Lower lobe of right lung (tissue), 2 donors: Measurements from ENCODE around the gene DCHS1. TPM values are rescaled to one million over a fixed set of nuclear protein-coding genes. Genes with fewer than 3 reads are reported as not detected.
A peak's percentile ranks its signal among the peaks of the same experiment; 100 is the strongest.
"Not testable (repeated sequence)": the region's sequence is repeated elsewhere in the genome, so short reads cannot be mapped to it uniquely, and the experiment has no call there.

ENCODE experiments used
- ATAC-seq, 2 donors: fragments of 200-7000 bp; cut with Tn5 transposase; one replicate each; pipeline ENCODE4 v1.9.1; 2020 to 2022; ENCODE audit warnings: mild to moderate bottlenecking in 2 of 2, moderate library complexity in 2 of 2
- DNase-seq: peaks from one replicate; pipeline ENCODE4 v3.0.0-alpha.2; 2020
- H3K27ac ChIP-seq: fragments of 200-600 bp; one replicate; pipeline ENCODE4 v1.8.0; 2022
- H3K27me3 ChIP-seq: fragments of 200-600 bp; one replicate; pipeline ENCODE4 v1.8.0; 2022; ENCODE audit warnings: low read depth
- H3K36me3 ChIP-seq: fragments of 200-600 bp; one replicate; pipeline ENCODE4 v1.8.0; 2022; ENCODE audit warnings: mild to moderate bottlenecking
- H3K4me1 ChIP-seq: fragments of 200-600 bp; one replicate; pipeline ENCODE4 v1.8.0; 2022
- H3K4me3 ChIP-seq: fragments of 200-600 bp; one replicate; pipeline ENCODE4 v1.8.0; 2022; ENCODE audit warnings: mild to moderate bottlenecking
- H3K9me3 ChIP-seq: fragments of 200-600 bp; one replicate; pipeline ENCODE4 v1.8.0; 2022
- intact Hi-C: fragments of 100-400 bp; cut with DNase I; formaldehyde crosslinking; loops from one replicate; pipeline ENCODE4 v1.11.0; 2022
- long read RNA-seq: library from polyadenylated mRNA; unstranded; transcript quantifications from one replicate; pipeline ENCODE4 v2.0.0, GENCODE V29; 2021
- total RNA-seq: library from RNA; stranded (reverse); fragmentation: NEBNext Ultra II Directional; extraction: Animal tissue kit (Norgen Biotek cat#: 25700); gene quantifications from one replicate; pipeline ENCODE4 v1.2.1, GENCODE V29; 2021
- TF ChIP-seq, protein P1 (sequence below): fragments of 200-600 bp; IDR thresholded peaks from one replicate; pipeline ENCODE4 v1.8.0; 2022; ENCODE audit warnings: antibody characterized with exemption, mild to moderate bottlenecking
- donor health status: DM: no; HTN: yes; CAD: no; lungs with severe emphysema.

The DCHS1 gene, protein sequence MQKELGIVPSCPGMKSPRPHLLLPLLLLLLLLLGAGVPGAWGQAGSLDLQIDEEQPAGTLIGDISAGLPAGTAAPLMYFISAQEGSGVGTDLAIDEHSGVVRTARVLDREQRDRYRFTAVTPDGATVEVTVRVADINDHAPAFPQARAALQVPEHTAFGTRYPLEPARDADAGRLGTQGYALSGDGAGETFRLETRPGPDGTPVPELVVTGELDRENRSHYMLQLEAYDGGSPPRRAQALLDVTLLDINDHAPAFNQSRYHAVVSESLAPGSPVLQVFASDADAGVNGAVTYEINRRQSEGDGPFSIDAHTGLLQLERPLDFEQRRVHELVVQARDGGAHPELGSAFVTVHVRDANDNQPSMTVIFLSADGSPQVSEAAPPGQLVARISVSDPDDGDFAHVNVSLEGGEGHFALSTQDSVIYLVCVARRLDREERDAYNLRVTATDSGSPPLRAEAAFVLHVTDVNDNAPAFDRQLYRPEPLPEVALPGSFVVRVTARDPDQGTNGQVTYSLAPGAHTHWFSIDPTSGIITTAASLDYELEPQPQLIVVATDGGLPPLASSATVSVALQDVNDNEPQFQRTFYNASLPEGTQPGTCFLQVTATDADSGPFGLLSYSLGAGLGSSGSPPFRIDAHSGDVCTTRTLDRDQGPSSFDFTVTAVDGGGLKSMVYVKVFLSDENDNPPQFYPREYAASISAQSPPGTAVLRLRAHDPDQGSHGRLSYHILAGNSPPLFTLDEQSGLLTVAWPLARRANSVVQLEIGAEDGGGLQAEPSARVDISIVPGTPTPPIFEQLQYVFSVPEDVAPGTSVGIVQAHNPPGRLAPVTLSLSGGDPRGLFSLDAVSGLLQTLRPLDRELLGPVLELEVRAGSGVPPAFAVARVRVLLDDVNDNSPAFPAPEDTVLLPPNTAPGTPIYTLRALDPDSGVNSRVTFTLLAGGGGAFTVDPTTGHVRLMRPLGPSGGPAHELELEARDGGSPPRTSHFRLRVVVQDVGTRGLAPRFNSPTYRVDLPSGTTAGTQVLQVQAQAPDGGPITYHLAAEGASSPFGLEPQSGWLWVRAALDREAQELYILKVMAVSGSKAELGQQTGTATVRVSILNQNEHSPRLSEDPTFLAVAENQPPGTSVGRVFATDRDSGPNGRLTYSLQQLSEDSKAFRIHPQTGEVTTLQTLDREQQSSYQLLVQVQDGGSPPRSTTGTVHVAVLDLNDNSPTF (N-terminal part only)
- 23.2 TPM for total RNA-seq
- long read RNA-seq, partial matches to known transcripts, result 10 of 22 reads
- long read RNA-seq, other reads (novel, unspliced or antisense), result 12 of 22 reads

- ATAC-seq (peak; percentile 46), DNase-seq (no peak)
- Histone ChIP-seq H3K27me3 (no peaks in the 10 kb centered on the region), H3K9me3 (no peaks in the 10 kb centered on the region), H3K36me3 (no peaks in the 10 kb centered on the region), H3K4me1 (peaks cover 12% of the 10 kb centered on the region), H3K4me3 (peak within 1 kb of the TSS; percentile 50), H3K27ac (peak within 1 kb of the TSS; percentile 60)
- TF ChIP-seq, protein P1, sequence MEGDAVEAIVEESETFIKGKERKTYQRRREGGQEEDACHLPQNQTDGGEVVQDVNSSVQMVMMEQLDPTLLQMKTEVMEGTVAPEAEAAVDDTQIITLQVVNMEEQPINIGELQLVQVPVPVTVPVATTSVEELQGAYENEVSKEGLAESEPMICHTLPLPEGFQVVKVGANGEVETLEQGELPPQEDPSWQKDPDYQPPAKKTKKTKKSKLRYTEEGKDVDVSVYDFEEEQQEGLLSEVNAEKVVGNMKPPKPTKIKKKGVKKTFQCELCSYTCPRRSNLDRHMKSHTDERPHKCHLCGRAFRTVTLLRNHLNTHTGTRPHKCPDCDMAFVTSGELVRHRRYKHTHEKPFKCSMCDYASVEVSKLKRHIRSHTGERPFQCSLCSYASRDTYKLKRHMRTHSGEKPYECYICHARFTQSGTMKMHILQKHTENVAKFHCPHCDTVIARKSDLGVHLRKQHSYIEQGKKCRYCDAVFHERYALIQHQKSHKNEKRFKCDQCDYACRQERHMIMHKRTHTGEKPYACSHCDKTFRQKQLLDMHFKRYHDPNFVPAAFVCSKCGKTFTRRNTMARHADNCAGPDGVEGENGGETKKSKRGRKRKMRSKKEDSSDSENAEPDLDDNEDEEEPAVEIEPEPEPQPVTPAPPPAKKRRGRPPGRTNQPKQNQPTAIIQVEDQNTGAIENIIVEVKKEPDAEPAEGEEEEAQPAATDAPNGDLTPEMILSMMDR, result no peak
- intact Hi-C loops, result no loop called here
Observed at GRCh38 chr11:6655790-6656583, at the start of gene DCHS1. DCHS1 (minus strand) TSS chr11:6655809; CDS start chr11:6641613, 14,196 bp downstream.

DNA sequence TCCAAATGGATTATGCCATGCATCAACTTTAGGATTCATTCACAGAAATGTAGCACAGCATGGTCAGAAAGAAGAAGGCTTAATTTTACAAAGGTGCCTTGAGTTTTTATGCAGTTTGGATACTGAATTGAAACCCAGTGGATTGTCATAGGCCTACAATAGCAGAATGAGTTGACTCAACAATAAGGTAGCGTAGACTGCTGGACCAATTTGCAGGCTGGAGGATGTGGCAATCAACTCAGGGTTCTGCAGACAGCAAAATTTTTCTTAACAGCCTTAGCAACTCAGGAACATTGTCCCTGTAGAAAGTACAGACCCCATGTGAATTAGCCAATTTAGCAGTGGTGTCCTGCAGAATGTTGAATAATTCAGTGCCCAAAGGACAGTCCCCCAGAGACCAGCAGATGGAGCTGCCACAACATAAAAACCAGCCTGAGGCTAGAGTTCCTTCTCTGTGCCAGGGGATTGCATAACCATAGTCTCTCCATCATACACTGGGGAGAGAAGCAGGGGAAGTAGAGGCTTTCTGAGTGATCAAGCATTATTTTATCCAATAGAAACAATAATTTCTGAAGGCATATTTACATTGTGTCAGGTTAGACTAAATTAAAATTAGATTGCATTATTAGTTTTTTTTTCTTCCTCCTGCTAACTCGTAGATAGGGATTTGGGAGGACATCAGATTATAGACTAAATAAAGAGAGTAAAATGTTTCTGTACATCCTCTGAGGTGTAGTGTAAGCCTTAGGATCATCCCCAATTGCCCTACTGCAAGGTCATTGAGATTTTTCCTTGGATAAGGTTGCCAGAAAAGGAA lies 47.8 kb upstream of the DCHS1 start:
- Histone ChIP-seq H3K27me3 (no peaks in the 10 kb centered on the region), H3K4me1 (peaks cover 11% of the 10 kb centered on the region), H3K9me3 (no peaks in the 10 kb centered on the region), H3K36me3 (no peaks in the 10 kb centered on the region), H3K4me3 (no peak overlapping the region), H3K27ac (no peak overlapping the region)
- ATAC-seq (peak; percentile 94 to 96), DNase-seq (no peak)
- intact Hi-C loops, result no loop called here
- TF ChIP-seq, protein P1, result peak; percentile 67

DNA sequence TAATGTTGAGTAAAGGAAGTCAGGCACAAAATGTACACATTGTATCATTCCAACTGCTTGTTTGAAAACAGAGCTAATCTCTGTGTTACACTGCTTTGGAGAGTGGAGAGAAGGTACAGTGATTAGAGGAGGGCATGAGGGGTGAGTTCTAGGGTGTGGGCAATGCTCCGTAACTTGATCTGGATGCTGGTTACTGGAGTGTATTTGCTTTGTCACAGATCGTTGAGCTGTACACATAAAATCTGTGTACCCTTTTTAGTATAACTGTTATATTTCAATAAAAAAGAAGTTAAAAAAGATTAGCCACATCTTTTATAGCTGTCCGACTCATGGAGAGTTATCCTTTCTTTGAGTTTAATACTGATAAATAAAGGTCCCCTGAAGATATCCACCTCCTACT lies 46.3 kb upstream of the DCHS1 start:
- H3K4me1 ChIP-seq, result peaks cover 11% of the 10 kb centered on the region
- intact Hi-C loops, H3K9me3 ChIP-seq, H3K27me3 ChIP-seq, DNase-seq, ATAC-seq, H3K4me3 ChIP-seq, H3K36me3 ChIP-seq, H3K27ac ChIP-seq: not testable (repeated sequence)

DNA sequence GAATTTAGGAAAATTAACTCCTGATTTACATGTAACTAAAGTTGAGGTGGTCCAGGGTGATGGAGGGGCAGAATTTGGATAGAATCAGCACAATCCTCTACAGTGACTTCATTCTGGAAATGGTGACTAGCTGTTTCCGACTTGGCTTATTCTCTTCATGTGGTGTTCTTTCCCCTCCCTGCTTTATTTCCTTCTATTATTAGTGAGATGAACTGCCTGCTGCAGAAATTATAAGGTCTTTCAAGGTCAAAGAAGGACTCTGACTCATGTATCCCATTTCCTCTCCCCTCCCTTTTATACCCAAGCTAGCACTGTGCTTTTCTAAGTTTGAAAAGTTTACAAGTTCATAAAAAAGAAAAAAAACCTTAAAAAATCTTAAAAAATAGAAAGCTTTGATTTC lies 39.8 kb upstream of the DCHS1 start:
- no peak for DNase-seq
- Histone ChIP-seq H3K9me3 (no peaks in the 10 kb centered on the region), H3K4me1 (peaks cover 32% of the 10 kb centered on the region), H3K4me3 (no peak overlapping the region), H3K27ac (peak overlapping the region; percentile 59), H3K36me3 (no peaks in the 10 kb centered on the region), H3K27me3 (no peaks in the 10 kb centered on the region)
- TF ChIP-seq, protein P1, result no peak
- intact Hi-C loops, result no loop called here
- peak; percentile 63 to 70 for ATAC-seq

- Histone ChIP-seq H3K27me3 (no peaks in the 10 kb centered on the region), H3K27ac (no peak overlapping the region), H3K36me3 (no peaks in the 10 kb centered on the region), H3K9me3 (no peaks in the 10 kb centered on the region), H3K4me1 (peaks cover 32% of the 10 kb centered on the region), H3K4me3 (no peak overlapping the region)
- no peak for ATAC-seq
- no peak for DNase-seq
- TF ChIP-seq, protein P1, result no peak
- intact Hi-C loops, result no loop called here
Observed at GRCh38 chr11:6694229-6694535, 38.6 kb upstream of the DCHS1 start.
